HG03095 (cell line): ENCODE results near the gene TNNI3.
"Not testable (repeated sequence)": the region's sequence is repeated elsewhere in the genome, so short reads cannot be mapped to it uniquely, and the experiment has no call there.

ENCODE experiments used
- ATAC-seq: cut with Tn5 transposase; IDR thresholded peaks from one replicate; pipeline ENCODE4 v1.9.1; 2021; ENCODE audit warnings: moderate library complexity; ENCODE audit not compliant: unreplicated experiment

TNNI3 gene

DNA sequence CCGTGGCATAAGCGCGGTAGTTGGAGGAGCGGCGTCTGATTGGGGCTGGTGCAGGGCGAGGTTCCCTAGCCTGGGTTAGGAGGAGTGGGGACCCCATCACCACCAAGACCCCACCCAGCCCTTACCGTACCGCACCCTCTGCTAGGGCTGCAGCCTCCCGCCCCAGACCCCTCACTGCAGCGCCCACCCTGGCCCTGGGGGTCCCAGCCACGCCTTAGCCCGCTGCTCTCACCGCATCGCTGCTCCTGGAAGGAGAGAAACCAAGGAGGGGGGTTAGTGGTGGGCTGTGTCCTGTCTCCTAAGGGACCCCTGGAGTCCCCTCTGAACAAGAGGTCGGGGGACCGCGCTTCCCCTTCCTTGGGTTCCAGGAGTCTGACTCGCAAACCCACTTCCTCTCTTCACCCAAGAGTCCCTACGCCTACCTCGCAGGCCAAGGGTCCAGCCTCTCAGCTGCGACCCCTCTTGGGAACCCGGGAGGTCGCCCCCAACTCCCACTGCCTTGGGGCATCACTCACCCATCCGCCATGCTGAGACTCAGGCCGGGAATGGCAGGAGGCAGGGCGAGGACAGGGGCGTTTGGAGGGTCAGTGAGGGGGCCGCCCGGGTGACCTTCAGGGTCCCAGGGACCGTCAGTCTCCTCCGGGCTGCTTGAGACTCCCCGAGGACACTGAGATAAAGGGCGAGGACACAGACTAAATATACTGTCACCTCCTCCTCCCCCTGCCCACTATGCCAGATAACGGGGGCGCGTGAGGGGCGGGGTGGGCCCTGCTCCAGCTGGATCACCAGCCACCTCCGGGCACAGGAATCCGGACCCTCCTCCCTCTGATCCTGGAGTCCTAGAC, at the start of gene TNNI3:
Gene TNNI3 (minus strand): TSS at position 669 of the 845 bp plus-strand sequence. CDS start 143 bp downstream, at position 526.
- no peak for ATAC-seq

GRCh38 chr19:55206664-55207500, 49.4 kb upstream of the TNNI3 start:
- ATAC-seq: no peak

- ATAC-seq: not testable (repeated sequence)
Measured at GRCh38 chr19:55202199-55202598, 44.7 kb upstream of the TNNI3 start.

DNA sequence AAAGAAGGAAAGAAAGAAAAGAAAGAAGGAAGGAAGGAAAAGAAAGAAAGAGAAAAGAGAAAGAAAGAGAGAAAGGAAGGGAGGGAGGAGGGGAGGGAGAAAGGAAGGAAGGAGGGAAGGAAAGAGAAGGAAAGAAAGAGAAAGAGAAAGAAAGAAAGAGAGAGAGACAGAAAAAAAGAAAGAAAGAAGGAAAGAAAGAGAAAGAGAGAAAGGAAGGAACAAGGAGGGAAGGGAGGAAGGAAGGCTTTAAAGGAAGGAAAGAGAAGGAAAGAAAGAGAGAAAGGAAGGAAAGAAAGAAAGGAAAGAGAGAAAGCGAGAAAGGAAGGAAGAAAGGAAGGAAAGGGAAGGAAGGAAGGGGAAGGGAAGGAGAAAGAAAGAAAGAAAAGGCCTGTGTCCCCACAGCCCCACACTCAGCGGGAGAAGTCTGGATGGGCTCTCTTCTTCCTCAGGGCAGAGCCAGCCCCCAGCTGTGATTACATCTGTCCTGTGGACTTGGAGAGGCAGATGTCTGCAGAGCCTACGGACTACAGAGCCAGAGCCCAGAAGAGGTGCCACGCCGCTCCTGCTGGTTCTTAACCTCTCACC, 42.2 kb upstream of the TNNI3 start:
- ATAC-seq: no peak

DNA sequence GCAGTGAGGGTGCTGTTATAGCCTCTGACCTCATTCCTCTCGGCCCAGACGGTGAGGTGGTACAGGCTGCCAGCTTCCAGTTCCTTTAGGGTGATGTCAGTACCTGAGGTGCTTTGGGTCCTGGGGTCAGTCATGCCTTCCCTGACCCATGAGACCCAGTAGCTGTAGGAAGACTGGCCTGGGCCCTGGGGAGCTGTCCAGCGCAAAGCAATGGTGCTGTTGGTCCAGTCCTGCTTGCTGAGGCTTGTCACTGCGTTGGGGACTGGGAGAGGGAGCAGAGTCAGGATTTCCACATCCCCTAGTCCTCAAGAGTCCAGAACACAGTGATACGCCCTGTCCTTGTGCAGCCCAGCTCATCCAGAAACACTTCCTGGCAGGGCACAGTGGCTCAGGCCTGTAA, 41.1 kb upstream of the TNNI3 start:
- no peak for ATAC-seq

DNA sequence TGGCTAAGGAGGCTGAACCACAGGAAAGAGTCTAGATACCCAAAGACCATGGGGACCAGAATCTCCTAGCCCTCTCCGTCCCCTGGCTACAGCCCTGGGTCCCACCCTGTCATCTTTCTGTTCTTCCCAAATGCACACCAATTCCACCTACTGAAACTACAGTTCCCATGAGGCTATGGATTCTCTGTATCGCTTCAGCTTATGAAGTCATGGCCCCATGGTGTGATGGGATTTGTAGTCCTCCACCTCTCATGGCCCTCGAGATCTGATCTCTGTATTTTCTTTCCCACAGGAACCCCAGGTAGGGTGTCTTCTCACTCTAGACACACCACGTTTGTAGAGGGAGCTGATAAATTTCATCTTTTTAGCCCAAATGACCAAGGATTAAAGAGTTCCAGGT, 40.0 kb upstream of the TNNI3 start:
- no peak for ATAC-seq

DNA sequence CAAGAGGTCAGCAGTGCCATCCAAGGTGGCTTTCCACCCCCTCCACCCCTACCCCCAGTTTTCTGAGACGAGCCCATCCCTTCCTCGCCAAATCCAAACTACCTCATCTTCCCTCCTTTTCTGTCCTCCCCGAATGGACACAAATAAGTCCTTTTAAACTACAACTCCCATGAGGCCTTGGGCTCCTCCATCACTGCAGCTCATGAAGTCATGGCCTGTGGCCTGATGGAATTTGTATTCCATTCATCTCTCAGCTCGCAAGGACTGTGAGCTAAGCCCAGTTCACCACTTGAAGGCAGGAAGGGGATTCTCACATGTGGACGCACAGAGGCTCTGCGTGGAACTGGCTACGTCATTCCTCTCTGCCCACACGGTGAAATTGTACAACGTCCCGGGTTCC, 39.3 kb upstream of the TNNI3 start:
- ATAC-seq: no peak

GRCh38 chr19:55193481-55193880, 35.9 kb upstream of the TNNI3 start:
- ATAC-seq: no peak

DNA sequence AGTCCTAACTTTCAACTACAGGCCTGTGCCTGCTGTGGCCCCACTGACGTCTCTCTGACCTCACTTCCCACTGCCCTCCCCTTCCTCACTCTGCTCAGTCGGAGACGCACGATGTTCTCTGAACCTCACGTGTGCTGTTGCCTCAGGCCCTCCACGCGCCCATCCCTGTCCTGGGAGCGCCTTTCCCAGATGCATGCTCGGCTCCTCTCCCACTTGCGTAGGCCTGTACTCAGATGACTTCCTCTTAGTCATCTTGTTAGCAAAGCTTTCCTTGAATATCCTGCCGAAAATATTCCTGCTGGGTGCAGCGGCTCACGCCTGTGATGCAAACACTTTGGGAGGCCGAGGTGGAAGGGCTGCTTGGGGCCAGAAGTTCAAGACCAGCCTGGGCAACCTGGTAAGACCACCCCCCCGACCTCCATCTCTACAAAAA, 31.9 kb upstream of the TNNI3 start:
- ATAC-seq: no peak

DNA sequence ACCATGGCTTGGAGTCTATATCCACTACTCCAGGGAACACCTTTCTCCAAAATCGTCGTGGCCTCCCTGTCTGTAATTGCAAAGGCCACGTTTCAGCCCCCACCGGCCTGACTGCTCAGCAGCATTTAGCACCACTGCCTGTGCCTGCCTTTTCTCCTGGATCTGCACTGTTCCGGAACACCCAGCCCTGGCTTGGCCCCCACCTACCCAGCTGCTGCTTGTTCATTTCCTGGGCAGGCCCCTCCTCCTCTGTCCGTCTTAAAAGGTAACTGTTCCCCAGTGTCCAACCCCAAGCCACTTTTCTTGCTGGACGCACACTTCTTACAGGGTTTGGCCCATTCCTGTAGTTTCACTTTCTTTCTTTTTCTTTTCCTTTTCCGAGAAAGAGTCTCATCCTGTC, 31.1 kb upstream of the TNNI3 start:
- ATAC-seq: no peak

- ATAC-seq: no peak
Measured at GRCh38 chr19:55186080-55186479, 28.5 kb upstream of the TNNI3 start.

- ATAC-seq: no peak
Measured at GRCh38 chr19:55181740-55182139, 24.2 kb upstream of the TNNI3 start.

GRCh38 chr19:55179606-55180484, 22.3 kb upstream of the TNNI3 start, which contains the start of gene SYT5:
SYT5 (minus strand) TSS chr19:55180289; CDS start chr19:55179041, 1,248 bp downstream.
- ATAC-seq: no peak

GRCh38 chr19:55178781-55179599, 21.5 kb upstream of the TNNI3 start:
- ATAC-seq: no peak

GRCh38 chr19:55176076-55176475, 18.5 kb upstream of the TNNI3 start:
- ATAC-seq: no peak

DNA sequence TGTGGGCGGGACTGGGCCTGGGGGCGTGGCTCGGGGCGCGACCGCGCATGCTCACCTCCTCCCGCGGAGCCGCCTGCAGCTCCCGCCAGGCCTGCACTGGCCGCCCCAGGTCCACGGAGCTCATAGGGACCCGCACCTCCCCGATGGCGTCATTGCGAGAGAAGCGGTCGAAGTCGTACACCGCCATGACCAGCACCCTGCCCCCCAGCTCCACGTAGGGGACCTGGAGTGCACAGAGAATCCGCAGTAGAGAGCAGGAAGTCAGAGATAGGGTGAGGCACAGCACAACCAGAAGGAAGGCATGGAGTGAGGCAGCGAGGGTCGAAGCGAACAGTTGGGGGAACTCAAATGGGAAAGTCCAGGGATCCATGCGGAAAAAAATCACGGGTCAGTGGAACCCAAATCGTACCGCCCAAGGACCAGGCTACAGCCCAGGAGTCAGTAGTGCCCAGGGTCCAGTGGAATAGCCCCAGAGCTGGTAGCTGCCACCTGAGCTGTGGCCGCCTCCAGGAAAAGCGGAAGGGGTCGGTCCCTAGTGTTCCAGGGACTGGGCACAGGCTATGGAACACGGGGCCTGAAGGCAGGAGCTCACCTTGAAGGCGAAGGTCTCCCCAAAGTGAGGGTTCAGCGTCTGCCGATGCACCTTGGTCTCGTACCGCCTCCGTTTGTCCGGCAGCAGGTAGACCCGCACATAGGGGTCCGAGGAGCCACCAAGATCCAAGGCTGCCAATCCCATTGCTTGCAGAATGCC, 17.8 kb upstream of the TNNI3 start:
- no peak for ATAC-seq

- no peak for ATAC-seq
Measured at GRCh38 chr19:55174425-55175116, 17.0 kb upstream of the TNNI3 start.

DNA sequence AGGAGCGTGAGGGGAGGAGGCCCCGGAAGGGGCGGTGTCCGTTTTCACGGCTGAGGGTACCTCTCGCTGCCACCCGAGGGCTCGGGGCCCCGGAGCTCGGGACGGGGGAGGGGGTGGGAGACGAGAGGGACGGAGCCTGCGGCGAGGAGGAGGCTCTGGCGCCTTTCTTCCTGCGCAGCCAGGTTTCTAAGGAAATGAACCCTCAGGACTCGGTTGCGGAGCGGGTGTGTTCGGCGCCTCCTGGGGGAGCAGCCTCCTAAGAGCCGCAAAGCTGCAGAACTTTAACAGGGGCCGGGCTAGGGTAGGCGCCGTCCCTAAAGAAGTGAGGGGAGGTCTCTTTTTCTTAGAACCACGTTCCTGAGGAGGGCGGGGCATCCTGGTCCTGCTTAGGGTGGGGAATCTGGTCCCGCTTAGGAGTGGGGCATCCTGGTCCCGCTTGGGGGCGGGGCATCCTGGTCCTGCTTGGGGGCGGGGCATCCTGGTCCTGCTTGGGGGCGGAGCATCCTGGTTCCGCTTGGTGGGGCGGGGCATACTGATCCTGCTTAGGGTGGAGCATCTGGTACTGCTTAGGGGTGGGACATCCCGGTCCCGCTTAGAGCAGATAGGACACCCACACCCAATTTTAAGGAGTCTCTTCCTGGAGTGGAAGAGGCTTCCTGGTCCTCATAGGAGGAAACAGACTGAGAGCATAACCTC, 16.3 kb upstream of the TNNI3 start:
- no peak for ATAC-seq
